ENCODE results near the gene LMO7.

The LMO7 gene

GRCh38 chr13:75869981-75870380 is 233.9 kb downstream of the LMO7 start:
- DNase-seq: no peak
- Histone ChIP-seq H3K36me3 (replicated peaks) (no peaks in the 10 kb centered on the region), H3K27ac (no peak overlapping the region), H3K27me3 (replicated peaks) (no peaks in the 10 kb centered on the region), H3K4me3 (ENCODE audit: low read depth, low read length) (no peak overlapping the region)
- TF ChIP-seq CTCF (IDR thresholded peaks at IDR 0.05; ENCODE audit: low read depth, low read length, missing control alignments): no peak
- in situ Hi-C loops (cut with HindIII; ENCODE audit: low pct_ligation_motif_present, low sequenced_read_pairs): loop anchor here (25.0 kb wide), 1 partner anchor 1042 kb away; no protein-coding TSS in a partner anchor

- H3K4me3 ChIP-seq (ENCODE audit: low read depth, low read length): peak overlapping the region; percentile 52
- DNase-seq: no peak
- in situ Hi-C loops (cut with HindIII; ENCODE audit: low pct_ligation_motif_present, low sequenced_read_pairs): loop anchor here (25.0 kb wide), 1 partner anchor 1042 kb away; no protein-coding TSS in a partner anchor
- no peak overlapping the region for H3K27ac ChIP-seq
- H3K36me3 ChIP-seq (replicated peaks): no peaks in the 10 kb centered on the region
- H3K27me3 ChIP-seq (replicated peaks): no peaks in the 10 kb centered on the region
- TF ChIP-seq CTCF (IDR thresholded peaks at IDR 0.05; ENCODE audit: low read depth, low read length, missing control alignments): peak; percentile 71
Observed at GRCh38 chr13:75870397-75870903, 234.3 kb downstream of the LMO7 start.

- no peak overlapping the region for H3K27ac ChIP-seq
- in situ Hi-C loops (cut with HindIII; ENCODE audit: low pct_ligation_motif_present, low sequenced_read_pairs): loop anchor here (25.0 kb wide), 1 partner anchor 1041 kb away; no protein-coding TSS in a partner anchor
- no peaks in the 10 kb centered on the region for H3K27me3 ChIP-seq (replicated peaks)
- H3K36me3 ChIP-seq (replicated peaks): no peaks in the 10 kb centered on the region
- no peak for TF ChIP-seq CTCF (IDR thresholded peaks at IDR 0.05; ENCODE audit: low read depth, low read length, missing control alignments)
- peak overlapping the region; percentile 52 for H3K4me3 ChIP-seq (ENCODE audit: low read depth, low read length)
- DNase-seq: no peak
Observed at GRCh38 chr13:75871059-75871458, 234.9 kb downstream of the LMO7 start.

- in situ Hi-C loops (cut with HindIII; ENCODE audit: low pct_ligation_motif_present, low sequenced_read_pairs): loop anchor here (25.0 kb wide), 1 partner anchor 1039 kb away; no protein-coding TSS in a partner anchor
- no peak for DNase-seq
- no peak for TF ChIP-seq CTCF (IDR thresholded peaks at IDR 0.05; ENCODE audit: low read depth, low read length, missing control alignments)
- Histone ChIP-seq H3K36me3 (replicated peaks) (no peaks in the 10 kb centered on the region), H3K27me3 (replicated peaks) (no peaks in the 10 kb centered on the region), H3K27ac (no peak overlapping the region), H3K4me3 (ENCODE audit: low read depth, low read length) (no peak overlapping the region)
Observed at GRCh38 chr13:75872980-75873379, 236.8 kb downstream of the LMO7 start.

GRCh38 chr13:75873494-75873893 is 237.4 kb downstream of the LMO7 start:
- in situ Hi-C loops (cut with HindIII; ENCODE audit: low pct_ligation_motif_present, low sequenced_read_pairs): loop anchor here (25.0 kb wide), 1 partner anchor 1039 kb away; no protein-coding TSS in a partner anchor
- DNase-seq: no peak
- no peak for TF ChIP-seq CTCF (IDR thresholded peaks at IDR 0.05; ENCODE audit: low read depth, low read length, missing control alignments)
- no peaks in the 10 kb centered on the region for H3K27me3 ChIP-seq (replicated peaks)
- no peaks in the 10 kb centered on the region for H3K36me3 ChIP-seq (replicated peaks)
- H3K4me3 ChIP-seq (ENCODE audit: low read depth, low read length): no peak overlapping the region
- H3K27ac ChIP-seq: no peak overlapping the region

GRCh38 chr13:75875450-75875849 is 239.3 kb downstream of the LMO7 start:
- DNase-seq: no peak
- in situ Hi-C loops (cut with HindIII; ENCODE audit: low pct_ligation_motif_present, low sequenced_read_pairs): loop anchor here (25.0 kb wide), 1 partner anchor 587 kb away; no protein-coding TSS in a partner anchor
- no peaks in the 10 kb centered on the region for H3K36me3 ChIP-seq (replicated peaks)
- TF ChIP-seq CTCF (IDR thresholded peaks at IDR 0.05; ENCODE audit: low read depth, low read length, missing control alignments): no peak
- H3K27ac ChIP-seq: no peak overlapping the region
- H3K4me3 ChIP-seq (ENCODE audit: low read depth, low read length): no peak overlapping the region
- no peaks in the 10 kb centered on the region for H3K27me3 ChIP-seq (replicated peaks)
